ENCODE measurements around the gene ABCB6.

ABCB6 gene

DNA sequence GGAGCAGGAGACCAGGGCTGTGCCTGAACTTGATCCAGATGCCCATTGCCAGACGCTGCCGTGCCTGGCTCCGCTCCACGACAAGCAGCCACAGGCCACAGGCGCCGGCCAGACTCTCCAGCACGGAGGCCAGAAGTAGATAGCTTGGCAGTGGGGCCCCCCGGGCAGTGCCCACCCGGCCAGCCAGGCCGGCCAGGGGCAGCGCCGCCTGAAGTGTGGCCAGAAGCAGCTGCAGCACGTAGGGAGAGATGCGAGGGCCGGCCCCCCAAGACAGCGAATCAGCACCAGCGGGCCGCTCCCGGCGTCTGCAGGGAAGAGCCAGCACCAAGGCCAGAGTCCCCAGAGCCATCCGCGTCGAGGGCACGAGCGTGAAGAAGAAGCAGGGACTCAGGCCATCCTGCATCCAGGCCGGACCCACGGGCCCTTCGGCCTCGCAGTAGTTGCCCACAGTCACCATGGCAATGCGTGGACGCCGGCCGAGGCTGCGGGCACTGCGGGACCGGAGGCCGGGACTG, 484 bp downstream of the ABCB6 start:
- H3K9me2 ChIP-seq (replicated peaks; ENCODE audit: insufficient read depth, low read length) = no peaks in the 10 kb centered on the region
- no peaks in the 10 kb centered on the region for H3K27me3 ChIP-seq (ENCODE audit: low read length)
- no peaks in the 10 kb centered on the region for H3F3A ChIP-seq (ENCODE audit: insufficient read depth)
- H4K20me1 ChIP-seq (ENCODE audit: low read depth, low read length) = no peaks in the 10 kb centered on the region
- H3K27ac ChIP-seq (ENCODE audit: low read depth, low read length) = no peak overlapping the region
- H3K36me3 ChIP-seq (ENCODE audit: low read length) = no peaks in the 10 kb centered on the region
- H3K9me3 ChIP-seq (ENCODE audit: insufficient read depth, low read length) = no peaks in the 10 kb centered on the region
- peak overlapping the region; percentile 58 for H3K4me2 ChIP-seq (ENCODE audit: low read depth, low read length, poor library complexity, severe bottlenecking)
- H3K9ac ChIP-seq (ENCODE audit: low read length) = peak overlapping the region; percentile 50
- peak overlapping the region; percentile 13 for H2AFZ ChIP-seq (ENCODE audit: low read depth, low read length, severe bottlenecking)
- H3K79me2 ChIP-seq (ENCODE audit: insufficient read depth, low read length) = no peaks in the 10 kb centered on the region
- TF ChIP-seq, protein P1, sequence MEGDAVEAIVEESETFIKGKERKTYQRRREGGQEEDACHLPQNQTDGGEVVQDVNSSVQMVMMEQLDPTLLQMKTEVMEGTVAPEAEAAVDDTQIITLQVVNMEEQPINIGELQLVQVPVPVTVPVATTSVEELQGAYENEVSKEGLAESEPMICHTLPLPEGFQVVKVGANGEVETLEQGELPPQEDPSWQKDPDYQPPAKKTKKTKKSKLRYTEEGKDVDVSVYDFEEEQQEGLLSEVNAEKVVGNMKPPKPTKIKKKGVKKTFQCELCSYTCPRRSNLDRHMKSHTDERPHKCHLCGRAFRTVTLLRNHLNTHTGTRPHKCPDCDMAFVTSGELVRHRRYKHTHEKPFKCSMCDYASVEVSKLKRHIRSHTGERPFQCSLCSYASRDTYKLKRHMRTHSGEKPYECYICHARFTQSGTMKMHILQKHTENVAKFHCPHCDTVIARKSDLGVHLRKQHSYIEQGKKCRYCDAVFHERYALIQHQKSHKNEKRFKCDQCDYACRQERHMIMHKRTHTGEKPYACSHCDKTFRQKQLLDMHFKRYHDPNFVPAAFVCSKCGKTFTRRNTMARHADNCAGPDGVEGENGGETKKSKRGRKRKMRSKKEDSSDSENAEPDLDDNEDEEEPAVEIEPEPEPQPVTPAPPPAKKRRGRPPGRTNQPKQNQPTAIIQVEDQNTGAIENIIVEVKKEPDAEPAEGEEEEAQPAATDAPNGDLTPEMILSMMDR (IDR thresholded peaks at IDR 0.05; ENCODE audit: insufficient read depth, low read length, poor library complexity, severe bottlenecking) = no peak
- TF ChIP-seq EZH2phosphoT487 (conservative IDR thresholded peaks at IDR 0.05; ENCODE audit: low read length) = no peak
- H3K4me3 ChIP-seq (ENCODE audit: insufficient read depth, low read length, poor library complexity, severe bottlenecking) = peak overlapping the region; percentile 46

GRCh38 chr2:219216535-219216915, 2.2 kb downstream of the ABCB6 start:
- Histone ChIP-seq H3K79me2 (ENCODE audit: insufficient read depth, low read length) (no peaks in the 10 kb centered on the region), H2AFZ (ENCODE audit: low read depth, low read length, severe bottlenecking) (no peak overlapping the region), H3K27ac (ENCODE audit: low read depth, low read length) (no peak overlapping the region), H3K9me3 (ENCODE audit: insufficient read depth, low read length) (no peaks in the 10 kb centered on the region), H3K4me2 (ENCODE audit: low read depth, low read length, poor library complexity, severe bottlenecking) (no peak overlapping the region), H3K4me3 (ENCODE audit: insufficient read depth, low read length, poor library complexity, severe bottlenecking) (no peak overlapping the region), H3K9ac (ENCODE audit: low read length) (no peak overlapping the region), H4K20me1 (ENCODE audit: low read depth, low read length) (no peaks in the 10 kb centered on the region), H3K9me2 (replicated peaks; ENCODE audit: insufficient read depth, low read length) (no peaks in the 10 kb centered on the region), H3K36me3 (ENCODE audit: low read length) (no peaks in the 10 kb centered on the region), H3F3A (ENCODE audit: insufficient read depth) (no peaks in the 10 kb centered on the region), H3K27me3 (ENCODE audit: low read length) (no peaks in the 10 kb centered on the region)
- no peak for TF ChIP-seq EZH2phosphoT487 (conservative IDR thresholded peaks at IDR 0.05; ENCODE audit: low read length)
- TF ChIP-seq, protein P1 (IDR thresholded peaks at IDR 0.05; ENCODE audit: insufficient read depth, low read length, poor library complexity, severe bottlenecking) = no peak

DNA sequence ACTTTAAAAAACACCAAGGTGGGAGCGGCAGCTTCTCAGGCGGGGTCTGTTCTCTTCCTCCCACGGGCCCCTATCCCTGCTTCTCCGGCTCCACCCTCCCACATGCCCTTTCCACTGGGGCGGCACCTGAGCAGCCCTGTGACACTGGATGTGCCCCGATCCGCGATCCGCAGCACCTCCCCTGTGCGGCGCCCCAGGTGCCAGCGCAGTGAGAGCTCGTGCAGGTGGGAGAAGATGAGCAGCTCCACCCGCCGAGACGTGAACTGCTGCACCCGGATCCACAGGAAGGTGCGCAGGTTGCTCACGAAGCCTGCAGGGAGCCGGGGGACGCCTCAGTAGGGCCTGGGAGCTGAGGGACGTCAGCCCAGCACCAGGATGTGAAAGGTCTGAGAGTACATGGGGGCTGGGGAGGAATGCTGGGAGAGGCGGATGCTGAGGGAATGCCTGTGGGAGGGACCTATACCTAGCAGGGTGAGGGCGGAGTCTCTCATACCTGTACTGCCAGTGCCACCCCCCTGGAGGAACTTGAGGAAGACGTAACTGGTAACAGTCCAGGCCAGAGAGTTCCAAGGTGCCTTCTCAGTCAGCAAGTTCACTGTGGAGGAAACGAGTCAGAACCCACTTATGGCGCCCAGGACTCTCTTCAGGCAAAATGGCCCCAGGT, 2.8 kb downstream of the ABCB6 start:
- H3K27ac ChIP-seq (ENCODE audit: low read depth, low read length) = no peak overlapping the region
- no peak overlapping the region for H3K9ac ChIP-seq (ENCODE audit: low read length)
- no peaks in the 10 kb centered on the region for H3K36me3 ChIP-seq (ENCODE audit: low read length)
- no peaks in the 10 kb centered on the region for H3K9me3 ChIP-seq (ENCODE audit: insufficient read depth, low read length)
- H3K4me2 ChIP-seq (ENCODE audit: low read depth, low read length, poor library complexity, severe bottlenecking) = no peak overlapping the region
- no peak overlapping the region for H3K4me3 ChIP-seq (ENCODE audit: insufficient read depth, low read length, poor library complexity, severe bottlenecking)
- no peak overlapping the region for H2AFZ ChIP-seq (ENCODE audit: low read depth, low read length, severe bottlenecking)
- no peaks in the 10 kb centered on the region for H3F3A ChIP-seq (ENCODE audit: insufficient read depth)
- no peaks in the 10 kb centered on the region for H3K9me2 ChIP-seq (replicated peaks; ENCODE audit: insufficient read depth, low read length)
- no peak for TF ChIP-seq EZH2phosphoT487 (conservative IDR thresholded peaks at IDR 0.05; ENCODE audit: low read length)
- TF ChIP-seq, protein P1 (IDR thresholded peaks at IDR 0.05; ENCODE audit: insufficient read depth, low read length, poor library complexity, severe bottlenecking) = no peak
- H3K27me3 ChIP-seq (ENCODE audit: low read length) = no peaks in the 10 kb centered on the region
- H3K79me2 ChIP-seq (ENCODE audit: insufficient read depth, low read length) = no peaks in the 10 kb centered on the region
- H4K20me1 ChIP-seq (ENCODE audit: low read depth, low read length) = no peaks in the 10 kb centered on the region
